CD14-positive monocyte (primary cell): Measurements from ENCODE around the gene SERINC3. TPM values are rescaled to one million over a fixed set of nuclear protein-coding genes. Genes with fewer than 3 reads are reported as not detected.

Experiments used
- DNase-seq, 3 donors: peaks; one replicate each; pipeline ENCODE4 v3.0.0-alpha.2; 2011 to 2022
- H2AFZ ChIP-seq: 2 replicates; pipeline ENCODE4 v1.6.0; 2012; ENCODE audit warnings: mild to moderate bottlenecking, low read depth, low read length, inconsistent platforms; ENCODE audit not compliant: insufficient read depth, poor library complexity, severe bottlenecking
- H3K27ac ChIP-seq, 2 donors: 1 replicate in 1 of 2; 2 replicates in 1 of 2; pipeline ENCODE4 v1.5.1; 2012 to 2013; ENCODE audit warnings: low read length in 2 of 2, control low read depth in 1 of 2, inconsistent platforms in 1 of 2, low read depth in 1 of 2, mild to moderate bottlenecking in 1 of 2
- H3K27me3 ChIP-seq, 2 donors: one replicate each; pipeline versions ENCODE4 v1.6.0 to v1.6.1; 2011 to 2013; ENCODE audit warnings: low read length in 2 of 2; ENCODE audit not compliant: control insufficient read depth in 2 of 2, insufficient read depth in 2 of 2
- H3K36me3 ChIP-seq, 2 donors: replicated peaks in 1 of 2; 1 replicate in 1 of 2; 2 replicates in 1 of 2; pipeline versions ENCODE4 v1.5.1 to v1.6.1; 2012 to 2013; ENCODE audit warnings: low read length in 2 of 2, control low read depth in 1 of 2, inconsistent platforms in 1 of 2, mild to moderate bottlenecking in 1 of 2; ENCODE audit not compliant: insufficient read depth in 2 of 2, control insufficient read depth in 1 of 2
- H3K4me1 ChIP-seq, 2 donors: 1 replicate in 1 of 2; 2 replicates in 1 of 2; pipeline versions ENCODE4 v1.5.1 to v1.6.1; 2012 to 2013; ENCODE audit warnings: low read length in 2 of 2, control low read depth in 1 of 2, inconsistent platforms in 1 of 2, mild to moderate bottlenecking in 1 of 2, moderate library complexity in 1 of 2; ENCODE audit not compliant: insufficient read depth in 2 of 2, control insufficient read depth in 1 of 2
- H3K4me2 ChIP-seq: replicated peaks from 2 replicates; pipeline ENCODE3; 2012; ENCODE audit warnings: low read length, moderate library complexity, mild to moderate bottlenecking; ENCODE audit not compliant: poor library complexity, severe bottlenecking; ENCODE audit errors: extremely low read depth
- H3K4me3 ChIP-seq, 3 experiments: fragments of 200-600 bp in 1 of 3; sonication (generic) in 1 of 3; replicated peaks in 1 of 3; 1 replicate in 2 of 3; 2 replicates in 1 of 3; pipeline ENCODE4 v1.5.1; 2011 to 2013; ENCODE audit warnings: low read length in 3 of 3, mild to moderate bottlenecking in 3 of 3, control low read depth in 2 of 3, low read depth in 2 of 3, inconsistent platforms in 1 of 3, moderate library complexity in 1 of 3
- H3K79me2 ChIP-seq: 2 replicates; pipeline ENCODE4 v1.6.0; 2012; ENCODE audit warnings: mild to moderate bottlenecking, control low read depth, inconsistent platforms, low read length, moderate library complexity; ENCODE audit not compliant: insufficient read depth
- H3K9ac ChIP-seq: 2 replicates; pipeline ENCODE4 v1.6.0; 2017; ENCODE audit warnings: low read length, mild to moderate bottlenecking; ENCODE audit not compliant: insufficient read depth, poor library complexity, severe bottlenecking
- H3K9me3 ChIP-seq, 2 donors: replicated peaks in 1 of 2; 1 replicate in 1 of 2; 2 replicates in 1 of 2; pipeline versions ENCODE4 v1.5.1 to v1.6.1; 2012 to 2013; ENCODE audit warnings: low read length in 2 of 2, control low read depth in 1 of 2; ENCODE audit not compliant: control insufficient read depth in 1 of 2, insufficient read depth in 1 of 2
- H4K20me1 ChIP-seq: 2 replicates; pipeline ENCODE4 v1.6.0; 2012; ENCODE audit warnings: mild to moderate bottlenecking, low read length, control low read depth, moderate library complexity; ENCODE audit not compliant: insufficient read depth
- H3K27ac Mint-ChIP-seq, 7 donors: one replicate each; pipeline ENCODE4 v1.8.0; 2020; ENCODE audit warnings: mild to moderate bottlenecking in 7 of 7, mixed read lengths in 7 of 7, moderate library complexity in 6 of 7, inconsistent platforms in 2 of 7
- H3K27me3 Mint-ChIP-seq, 3 donors: one replicate each; pipeline ENCODE4 v1.8.0; 2021 to 2022; ENCODE audit warnings: low read depth in 3 of 3, mild to moderate bottlenecking in 3 of 3, mixed read lengths in 3 of 3, moderate library complexity in 3 of 3, inconsistent platforms in 1 of 3
- H3K36me3 Mint-ChIP-seq, 2 donors: one replicate each; pipeline ENCODE4 v1.8.0; 2020; ENCODE audit warnings: mixed read lengths in 2 of 2, inconsistent platforms in 1 of 2, mild to moderate bottlenecking in 1 of 2
- H3K4me1 Mint-ChIP-seq: one replicate; pipeline ENCODE4 v1.8.0; 2020; ENCODE audit warnings: mild to moderate bottlenecking, mixed read lengths
- H3K4me3 Mint-ChIP-seq, 2 donors: one replicate each; pipeline ENCODE4 v1.8.0; 2020; ENCODE audit warnings: mild to moderate bottlenecking in 2 of 2, mixed read lengths in 2 of 2, moderate library complexity in 1 of 2
- H3K9me3 Mint-ChIP-seq, 7 donors: one replicate each; pipeline ENCODE4 v1.8.0; 2020 to 2022; ENCODE audit warnings: mixed read lengths in 7 of 7, mild to moderate bottlenecking in 6 of 7, moderate library complexity in 6 of 7, inconsistent platforms in 2 of 7
- WGBS: methylation state at CpG from one replicate; pipeline ENCODE4 v1.1.5; 2013; ENCODE audit warnings: missing lambda C conversion rate; ENCODE audit not compliant: insufficient coverage; 5-methylcytosine and 5-hydroxymethylcytosine counted together
- intact Hi-C, 2 donors: fragments of 100-400 bp; cut with micrococcal nuclease; formaldehyde crosslinking; loops; one replicate each; pipeline versions ENCODE4 v1.15.0 to v1.15.1; 2023
- polyA plus RNA-seq, 3 donors: library from polyadenylated mRNA; depleted of rRNA in 1 of 3; unstranded in 2 of 3; stranded (reverse) in 1 of 3; fragments of 300-500 nt in 2 of 3; fragments of >200 nt in 1 of 3; fragmentation: Illumina TruSeq in 2 of 3; gene quantifications; 1 replicate in 2 of 3; 2 replicates in 1 of 3; pipeline ENCODE4 v1.2.3, GENCODE V29; 2012 to 2021
- TF ChIP-seq, protein P1 (sequence below): fragments of 200-600 bp; IDR thresholded peaks from one replicate; pipeline ENCODE4 v1.8.0; 2022; ENCODE audit warnings: antibody characterized with exemption, mild to moderate bottlenecking

Gene SERINC3
- polyA plus RNA-seq, 3 donors, result 49.8 to 194 (median 157) TPM

DNA sequence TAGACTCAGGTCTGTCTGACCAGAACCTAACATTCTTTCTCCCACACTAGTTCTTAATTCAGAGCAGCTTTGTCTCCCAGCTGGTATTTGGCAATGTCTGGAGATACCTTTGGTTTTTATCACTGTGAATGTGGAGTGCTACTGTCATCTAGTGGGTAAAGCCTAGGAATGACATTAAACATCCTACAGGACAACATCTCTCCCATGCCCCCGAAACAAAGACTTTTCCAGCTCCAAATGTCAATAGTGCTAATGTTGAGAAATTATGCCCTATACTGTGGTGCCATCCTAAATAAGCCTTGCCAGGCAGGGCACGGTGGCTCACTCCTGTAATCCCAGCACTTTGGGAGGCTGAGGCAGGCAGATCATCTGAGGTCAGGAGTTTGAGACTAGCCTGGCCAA is 50.4 kb downstream of the SERINC3 start:
- Histone ChIP-seq H3K4me3 (no peak overlapping the region), H2AFZ (no peak overlapping the region), H3K27me3 (no peaks in the 10 kb centered on the region), H3K9me3 (no peaks in the 10 kb centered on the region), H3K4me1 (peaks cover 12 to 15% of the 10 kb centered on the region in 2 donors), H3K9ac (no peak overlapping the region), H3K27ac (no peak overlapping the region), H3K36me3 (no peaks in the 10 kb centered on the region), H3K4me2 (no peak overlapping the region), H3K79me2 (no peaks in the 10 kb centered on the region), H4K20me1 (no peaks in the 10 kb centered on the region)
- WGBS, result 50% methylated on average over 1 of the region's 2 CpGs
- H3K27me3 Mint-ChIP-seq, result peaks cover 0 to 6% (median 4%) of the 10 kb centered on the region in 3 donors
- TF ChIP-seq, protein P1, sequence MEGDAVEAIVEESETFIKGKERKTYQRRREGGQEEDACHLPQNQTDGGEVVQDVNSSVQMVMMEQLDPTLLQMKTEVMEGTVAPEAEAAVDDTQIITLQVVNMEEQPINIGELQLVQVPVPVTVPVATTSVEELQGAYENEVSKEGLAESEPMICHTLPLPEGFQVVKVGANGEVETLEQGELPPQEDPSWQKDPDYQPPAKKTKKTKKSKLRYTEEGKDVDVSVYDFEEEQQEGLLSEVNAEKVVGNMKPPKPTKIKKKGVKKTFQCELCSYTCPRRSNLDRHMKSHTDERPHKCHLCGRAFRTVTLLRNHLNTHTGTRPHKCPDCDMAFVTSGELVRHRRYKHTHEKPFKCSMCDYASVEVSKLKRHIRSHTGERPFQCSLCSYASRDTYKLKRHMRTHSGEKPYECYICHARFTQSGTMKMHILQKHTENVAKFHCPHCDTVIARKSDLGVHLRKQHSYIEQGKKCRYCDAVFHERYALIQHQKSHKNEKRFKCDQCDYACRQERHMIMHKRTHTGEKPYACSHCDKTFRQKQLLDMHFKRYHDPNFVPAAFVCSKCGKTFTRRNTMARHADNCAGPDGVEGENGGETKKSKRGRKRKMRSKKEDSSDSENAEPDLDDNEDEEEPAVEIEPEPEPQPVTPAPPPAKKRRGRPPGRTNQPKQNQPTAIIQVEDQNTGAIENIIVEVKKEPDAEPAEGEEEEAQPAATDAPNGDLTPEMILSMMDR, result no peak
- H3K4me1 Mint-ChIP-seq, result peaks cover 15% of the 10 kb centered on the region
- no peaks in the 10 kb centered on the region for H3K36me3 Mint-ChIP-seq
- no peaks in the 10 kb centered on the region for H3K9me3 Mint-ChIP-seq
- no peak overlapping the region for H3K4me3 Mint-ChIP-seq
- intact Hi-C loops, result no loop called here
- no peak overlapping the region for H3K27ac Mint-ChIP-seq
- no peak for DNase-seq

DNA sequence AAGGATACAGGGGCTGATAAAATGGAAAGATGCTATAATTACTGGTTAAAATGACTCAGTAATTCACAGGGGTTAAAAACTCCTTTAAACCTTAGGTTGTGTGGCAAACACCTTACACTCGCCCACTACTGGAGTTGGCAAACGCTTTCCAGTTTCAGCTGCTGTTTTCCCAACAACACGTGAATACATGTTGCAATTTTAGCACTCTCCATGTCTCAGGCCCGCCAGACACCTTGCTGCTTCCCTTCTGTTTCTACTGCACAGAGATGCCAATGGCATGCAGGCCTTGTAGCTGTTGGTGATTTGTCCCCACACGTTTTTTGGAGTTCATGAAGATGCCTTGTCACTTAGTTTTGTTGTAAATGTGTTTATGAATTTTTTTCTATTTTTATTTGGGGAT is 51.5 kb downstream of the SERINC3 start:
- Histone ChIP-seq H3K4me2 (no peak overlapping the region), H3K27me3 (no peaks in the 10 kb centered on the region), H4K20me1 (no peaks in the 10 kb centered on the region), H3K36me3 (no peaks in the 10 kb centered on the region), H3K27ac (no peak overlapping the region), H3K9ac (no peak overlapping the region), H3K9me3 (no peaks in the 10 kb centered on the region), H3K4me3 (no peak overlapping the region), H2AFZ (no peak overlapping the region), H3K79me2 (no peaks in the 10 kb centered on the region), H3K4me1 (peaks cover 3% of the 10 kb centered on the region in 2 donors)
- Mint-ChIP-seq H3K4me3 (no peak overlapping the region), H3K27me3 (peaks cover 0 to 3% (median 2%) of the 10 kb centered on the region in 3 donors), H3K36me3 (no peaks in the 10 kb centered on the region), H3K9me3 (no peaks in the 10 kb centered on the region), H3K27ac (no peak overlapping the region), H3K4me1 (peaks cover 5% of the 10 kb centered on the region)
- 81% methylated on average over 4 of the region's 5 CpGs for WGBS
- no peak for DNase-seq
- intact Hi-C loops, result no loop called here
- TF ChIP-seq, protein P1, result no peak
